Endometrial microvascular endothelial cells (primary cell): ENCODE measurements around the gene ST6GAL2. TPM values are rescaled to one million over a fixed set of nuclear protein-coding genes. Genes with fewer than 3 reads are reported as not detected.

Experiments
- in situ Hi-C: cut with HindIII; loops from 2 replicates; pipeline ENCODE4 v1.10.0; 2017; ENCODE audit warnings: low sequenced_read_pairs, low pct_unique_long_range_greater_than_20kb; ENCODE audit errors: inconsistent ontology term
- total RNA-seq: library from RNA; depleted of rRNA; stranded (reverse); fragments of >200 nt; gene quantifications from one replicate; pipeline ENCODE4 v1.2.3, GENCODE V29; 2015; ENCODE audit errors: inconsistent ontology term

Gene ST6GAL2
- total RNA-seq, 1 donor from 2014 or later, result not detected

- in situ Hi-C loops, result no loop called here
Measured at GRCh38 chr2:106867196-106867953, 18.6 kb downstream of the ST6GAL2 start.

- in situ Hi-C loops, result no loop called here
Measured at GRCh38 chr2:106866641-106867040, 19.3 kb downstream of the ST6GAL2 start.

GRCh38 chr2:106864051-106864450 lies 21.9 kb downstream of the ST6GAL2 start:
- in situ Hi-C loops, result no loop called here

- in situ Hi-C loops, result no loop called here
Measured at GRCh38 chr2:106863387-106863786, 22.6 kb downstream of the ST6GAL2 start.

GRCh38 chr2:106859498-106859897 lies 26.5 kb downstream of the ST6GAL2 start:
- in situ Hi-C loops, result no loop called here

GRCh38 chr2:106858810-106859209 lies 27.2 kb downstream of the ST6GAL2 start:
- in situ Hi-C loops, result no loop called here

- in situ Hi-C loops, result no loop called here
Measured at GRCh38 chr2:106857882-106858478, 28.0 kb downstream of the ST6GAL2 start.

GRCh38 chr2:106853631-106854030 lies 32.3 kb downstream of the ST6GAL2 start:
- in situ Hi-C loops, result no loop called here

- in situ Hi-C loops, result no loop called here
Measured at GRCh38 chr2:106851881-106852501, 34.0 kb downstream of the ST6GAL2 start.

GRCh38 chr2:106851087-106851874 lies 34.7 kb downstream of the ST6GAL2 start:
- in situ Hi-C loops, result no loop called here

- in situ Hi-C loops, result no loop called here
Measured at GRCh38 chr2:106849253-106849652, 36.7 kb downstream of the ST6GAL2 start.

- in situ Hi-C loops, result no loop called here
Measured at GRCh38 chr2:106847366-106847765, 38.6 kb downstream of the ST6GAL2 start.

- in situ Hi-C loops, result no loop called here
Measured at GRCh38 chr2:106845716-106846115, 40.3 kb downstream of the ST6GAL2 start.

- in situ Hi-C loops, result no loop called here
Measured at GRCh38 chr2:106843910-106844250, 42.1 kb downstream of the ST6GAL2 start.

GRCh38 chr2:106843001-106843909 lies 42.7 kb downstream of the ST6GAL2 start:
- in situ Hi-C loops, result no loop called here

GRCh38 chr2:106841886-106842645 lies 43.9 kb downstream of the ST6GAL2 start:
- in situ Hi-C loops, result no loop called here

- in situ Hi-C loops, result no loop called here
Measured at GRCh38 chr2:106840818-106841217, 45.1 kb downstream of the ST6GAL2 start.
